Ascending aorta (tissue), 2 donors: ENCODE data around the gene ATG4A. TPM values are rescaled to one million over a fixed set of nuclear protein-coding genes. Genes with fewer than 3 reads are reported as not detected.

ENCODE experiments used
- DNase-seq, 2 donors: peaks; one replicate each; pipeline ENCODE4 v3.0.0-alpha.2; 2019; ENCODE audit warnings: low spot score in 2 of 2
- H3K27ac ChIP-seq, 2 donors: fragments of 200-600 bp; sonication (generic); one replicate each; pipeline ENCODE4 v1.5.1; 2016 to 2017; ENCODE audit warnings: mild to moderate bottlenecking in 1 of 2
- H3K27me3 ChIP-seq: fragments of 200-600 bp; sonication (generic); one replicate; pipeline ENCODE4 v1.5.1; 2017
- H3K36me3 ChIP-seq, 2 donors: fragments of 200-600 bp; sonication (generic); one replicate each; pipeline ENCODE4 v1.5.1; 2016
- H3K4me1 ChIP-seq, 2 donors: fragments of 200-600 bp; sonication (generic); one replicate each; pipeline ENCODE4 v1.5.1; 2016 to 2017; ENCODE audit warnings: mild to moderate bottlenecking in 1 of 2
- H3K4me3 ChIP-seq, 2 donors: fragments of 200-600 bp; sonication (generic); one replicate each; pipeline ENCODE4 v1.5.1; 2016 to 2017; ENCODE audit warnings: mild to moderate bottlenecking in 1 of 2
- H3K9me3 ChIP-seq, 2 donors: fragments of 200-600 bp; sonication (generic); one replicate each; pipeline ENCODE4 v1.5.1; 2016
- intact Hi-C: fragments of 100-400 bp; cut with DNase I; formaldehyde crosslinking; loops from one replicate; pipeline ENCODE4 v1.15.1; 2023
- total RNA-seq: library from RNA; depleted of rRNA; stranded (reverse); fragments of >200 nt; gene quantifications from one replicate; pipeline ENCODE4 v1.1.0, GENCODE V29; 2016
- TF ChIP-seq, protein P1 (sequence below), 3 experiments: fragments of 200-600 bp in 2 of 3; fragments of 450-650 bp in 1 of 3; sonication (generic) in 2 of 3; IDR thresholded peaks; one replicate each; pipeline ENCODE4 v1.5.1; 2016 to 2019; ENCODE audit warnings: antibody characterized with exemption in 3 of 3, mild to moderate bottlenecking in 1 of 3, moderate library complexity in 1 of 3

The ATG4A gene
- total RNA-seq, 1 donor from 2014 or later: 15.0 TPM

GRCh38 chrX:108160309-108160708 is 68.7 kb downstream of the ATG4A start:
- intact Hi-C loops: no loop called here
- Histone ChIP-seq H3K27ac (no peak overlapping the region), H3K9me3 (no peaks in the 10 kb centered on the region), H3K27me3 (no peaks in the 10 kb centered on the region), H3K4me1 (no peaks in the 10 kb centered on the region), H3K4me3 (no peak overlapping the region), H3K36me3 (no peaks in the 10 kb centered on the region)
- TF ChIP-seq, protein P1, sequence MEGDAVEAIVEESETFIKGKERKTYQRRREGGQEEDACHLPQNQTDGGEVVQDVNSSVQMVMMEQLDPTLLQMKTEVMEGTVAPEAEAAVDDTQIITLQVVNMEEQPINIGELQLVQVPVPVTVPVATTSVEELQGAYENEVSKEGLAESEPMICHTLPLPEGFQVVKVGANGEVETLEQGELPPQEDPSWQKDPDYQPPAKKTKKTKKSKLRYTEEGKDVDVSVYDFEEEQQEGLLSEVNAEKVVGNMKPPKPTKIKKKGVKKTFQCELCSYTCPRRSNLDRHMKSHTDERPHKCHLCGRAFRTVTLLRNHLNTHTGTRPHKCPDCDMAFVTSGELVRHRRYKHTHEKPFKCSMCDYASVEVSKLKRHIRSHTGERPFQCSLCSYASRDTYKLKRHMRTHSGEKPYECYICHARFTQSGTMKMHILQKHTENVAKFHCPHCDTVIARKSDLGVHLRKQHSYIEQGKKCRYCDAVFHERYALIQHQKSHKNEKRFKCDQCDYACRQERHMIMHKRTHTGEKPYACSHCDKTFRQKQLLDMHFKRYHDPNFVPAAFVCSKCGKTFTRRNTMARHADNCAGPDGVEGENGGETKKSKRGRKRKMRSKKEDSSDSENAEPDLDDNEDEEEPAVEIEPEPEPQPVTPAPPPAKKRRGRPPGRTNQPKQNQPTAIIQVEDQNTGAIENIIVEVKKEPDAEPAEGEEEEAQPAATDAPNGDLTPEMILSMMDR (IDR thresholded peaks at IDR 0.05): no peak
- DNase-seq: no peak

DNA sequence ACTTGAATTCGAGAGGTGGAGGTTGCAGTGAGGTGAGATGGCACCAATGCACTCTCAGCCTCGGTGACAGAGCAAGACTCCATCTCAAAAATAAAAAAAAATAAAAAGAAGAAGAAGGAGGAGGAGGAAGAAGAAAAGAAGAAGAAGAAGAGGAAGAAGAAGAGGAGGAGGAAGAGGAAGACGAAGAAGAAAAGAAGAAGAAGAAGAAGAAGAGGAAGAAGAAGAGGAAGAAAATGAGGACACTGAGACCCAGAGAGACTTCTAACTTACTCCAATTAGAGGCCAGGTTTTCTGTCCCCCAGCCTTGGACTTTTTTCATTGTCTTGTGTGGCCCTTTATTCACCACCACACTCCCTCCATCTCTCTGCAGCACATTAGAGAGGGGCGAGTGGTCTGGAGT is 70.7 kb downstream of the ATG4A start:
- Histone ChIP-seq H3K4me1 (no peaks in the 10 kb centered on the region), H3K27me3 (no peaks in the 10 kb centered on the region), H3K4me3 (no peak overlapping the region), H3K27ac (no peak overlapping the region), H3K36me3 (no peaks in the 10 kb centered on the region), H3K9me3 (no peaks in the 10 kb centered on the region)
- no peak for DNase-seq
- intact Hi-C loops: no loop called here
- TF ChIP-seq, protein P1 (IDR thresholded peaks at IDR 0.05): no peak

DNA sequence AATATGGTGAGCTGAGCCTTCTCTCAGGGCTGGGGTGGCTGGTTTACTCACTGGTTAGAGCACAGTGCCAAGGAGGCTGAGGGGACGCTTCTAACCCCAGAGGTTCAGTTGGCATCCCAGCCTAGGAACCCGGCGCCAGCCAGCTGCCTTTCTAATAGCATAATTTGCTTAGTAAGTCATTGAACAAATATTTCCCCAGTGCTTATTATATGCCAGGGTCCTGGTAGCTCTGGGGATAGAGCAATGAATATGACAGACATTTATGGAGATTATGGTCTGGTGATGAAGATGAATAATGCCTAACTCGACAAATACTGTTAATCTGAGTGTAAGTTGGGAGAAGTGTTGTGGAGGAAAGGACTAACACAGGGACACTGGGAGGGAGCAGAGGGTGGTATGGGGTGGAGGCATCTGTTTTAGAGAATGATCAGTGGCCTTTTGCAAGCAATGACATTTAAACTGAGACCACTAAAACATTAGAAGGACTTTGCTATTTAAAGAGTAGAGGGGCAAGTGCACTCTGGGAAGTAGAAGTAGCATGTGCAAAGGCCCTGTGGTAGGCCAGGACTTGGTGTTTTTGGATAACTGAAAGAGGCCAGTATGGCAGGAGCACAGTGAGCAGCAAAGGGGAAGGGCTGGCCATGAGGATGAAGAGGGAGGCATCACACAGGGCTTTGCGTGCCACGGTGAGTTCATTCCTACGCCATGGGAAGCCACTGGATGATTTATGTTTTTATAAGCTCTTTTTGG is 71.9 kb downstream of the ATG4A start:
- H3K9me3 ChIP-seq: no peaks in the 10 kb centered on the region
- TF ChIP-seq, protein P1 (IDR thresholded peaks at IDR 0.05): no peak
- intact Hi-C loops: no loop called here
- H3K27me3 ChIP-seq: no peaks in the 10 kb centered on the region
- H3K4me3 ChIP-seq: no peak overlapping the region
- no peak overlapping the region for H3K27ac ChIP-seq
- no peaks in the 10 kb centered on the region for H3K4me1 ChIP-seq
- DNase-seq: no peak
- H3K36me3 ChIP-seq: no peaks in the 10 kb centered on the region

- Histone ChIP-seq H3K36me3 (no peaks in the 10 kb centered on the region), H3K27ac (no peak overlapping the region), H3K27me3 (no peaks in the 10 kb centered on the region), H3K9me3 (no peaks in the 10 kb centered on the region), H3K4me1 (no peaks in the 10 kb centered on the region), H3K4me3 (no peak overlapping the region)
- intact Hi-C loops: no loop called here
- TF ChIP-seq, protein P1 (IDR thresholded peaks at IDR 0.05): no peak
- DNase-seq: no peak
Measured at GRCh38 chrX:108165383-108166111, 74.0 kb downstream of the ATG4A start.

GRCh38 chrX:108167211-108167872 is 75.8 kb downstream of the ATG4A start:
- no peaks in the 10 kb centered on the region for H3K36me3 ChIP-seq
- DNase-seq: no peak
- H3K27me3 ChIP-seq: no peaks in the 10 kb centered on the region
- no peaks in the 10 kb centered on the region for H3K4me1 ChIP-seq
- no peaks in the 10 kb centered on the region for H3K9me3 ChIP-seq
- no peak overlapping the region for H3K4me3 ChIP-seq
- TF ChIP-seq, protein P1 (IDR thresholded peaks at IDR 0.05): no peak
- H3K27ac ChIP-seq: no peak overlapping the region
- intact Hi-C loops: no loop called here
